GM18519 (cell line): ENCODE data around the gene ABCB10.
"Not testable (repeated sequence)": the region's sequence is repeated elsewhere in the genome, so short reads cannot be mapped to it uniquely, and the experiment has no call there.

ENCODE experiments used
- ATAC-seq: cut with Tn5 transposase; IDR thresholded peaks from one replicate; pipeline ENCODE4 v1.9.1; 2021; ENCODE audit warnings: mild to moderate bottlenecking, moderate library complexity; ENCODE audit not compliant: unreplicated experiment, low FRiP score

The ABCB10 gene

DNA sequence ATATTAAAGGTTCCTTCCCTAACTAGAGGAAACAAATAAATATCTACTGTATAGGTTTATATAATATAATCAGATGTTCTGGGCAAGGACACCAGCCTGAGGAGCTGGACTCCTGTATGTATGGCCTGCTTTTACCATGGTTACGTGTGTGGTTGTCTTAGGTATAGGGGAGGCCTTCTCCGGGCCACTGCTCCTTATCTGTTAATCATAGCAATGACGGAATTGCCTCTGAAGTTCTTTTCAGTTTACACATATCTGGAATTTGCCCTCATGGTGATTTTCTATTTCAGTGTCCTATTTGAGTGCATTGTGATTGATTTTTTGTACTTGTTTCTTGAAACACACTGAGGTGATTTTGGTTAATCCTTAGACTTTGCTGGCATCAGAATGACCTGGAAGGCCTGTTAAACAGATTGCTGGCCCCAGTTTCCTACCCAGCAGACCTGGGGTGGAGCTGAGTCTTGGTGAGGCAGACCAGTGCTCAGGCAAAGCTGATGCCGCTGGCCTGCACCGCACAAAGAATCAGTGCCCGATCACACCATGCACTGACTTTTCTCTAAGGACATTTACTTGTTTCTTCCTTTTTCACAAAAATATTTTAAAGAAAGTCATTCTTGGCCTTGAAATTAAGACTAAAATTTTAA is 18.5 kb downstream of the ABCB10 start:
- no peak for ATAC-seq

GRCh38 chr1:229538945-229539344 is 19.6 kb downstream of the ABCB10 start:
- no peak for ATAC-seq

- ATAC-seq, result no peak
These were observed 20.6 kb downstream of the ABCB10 start for GRCh38 chr1:229537894-229538293.

DNA sequence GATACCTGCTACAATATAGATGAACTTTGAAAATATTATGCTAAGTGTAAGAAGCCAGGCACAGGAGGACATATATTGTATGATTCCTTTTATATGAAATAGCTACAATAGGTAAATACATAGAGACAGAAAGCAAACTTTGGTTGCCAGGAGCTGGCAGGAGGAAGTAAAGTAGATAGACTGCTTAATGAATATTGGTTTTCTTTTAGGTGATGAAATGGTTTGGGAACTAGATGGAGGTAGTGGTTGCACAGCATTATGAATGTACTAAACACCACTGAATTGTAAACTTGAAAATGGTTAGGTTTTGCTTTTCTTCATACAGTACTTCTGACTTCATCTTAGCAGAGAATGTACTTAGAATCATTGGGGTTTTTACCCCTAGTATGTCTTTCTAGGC is 21.5 kb downstream of the ABCB10 start:
- ATAC-seq, result no peak

DNA sequence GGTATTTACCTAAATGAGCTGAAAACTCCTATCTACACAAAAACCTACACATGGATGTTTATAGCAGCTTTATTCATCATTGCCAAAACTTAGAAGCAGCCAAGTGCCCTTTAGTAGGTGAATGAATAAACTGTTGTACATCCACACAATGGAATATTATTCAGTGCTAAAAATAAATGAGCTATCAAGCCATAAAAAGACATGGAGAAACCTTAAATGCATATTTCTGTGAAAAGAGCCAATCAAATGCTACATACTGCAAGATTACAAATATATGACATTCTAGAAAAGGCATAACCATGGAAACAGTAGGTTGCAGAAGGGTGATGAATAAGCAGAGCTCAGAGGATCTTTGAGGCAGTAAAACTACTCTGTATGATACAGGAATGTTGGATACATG is 23.3 kb downstream of the ABCB10 start:
- ATAC-seq, result no peak

GRCh38 chr1:229531326-229531725 is 27.2 kb downstream of the ABCB10 start:
- ATAC-seq, result no peak

GRCh38 chr1:229529639-229530038 is 28.9 kb downstream of the ABCB10 start:
- ATAC-seq, result no peak

DNA sequence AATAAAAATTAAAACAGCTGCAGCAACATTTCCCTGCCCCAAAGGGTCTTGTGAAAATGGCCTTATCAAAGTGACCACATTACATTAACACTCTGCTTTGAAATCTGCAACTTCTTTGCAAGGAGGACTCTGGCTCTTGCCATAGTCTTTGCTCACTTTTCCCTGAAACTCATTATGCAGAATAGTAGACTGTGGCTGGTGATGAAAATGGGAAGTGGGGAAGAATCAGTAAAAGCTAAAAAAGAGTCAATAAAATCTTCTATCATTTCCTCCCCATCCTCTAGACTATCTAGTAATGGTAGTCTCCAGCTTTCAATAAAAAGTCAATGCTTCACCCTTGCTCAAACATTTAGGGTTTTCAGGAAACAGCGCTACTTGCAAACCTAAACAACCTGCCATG is 31.8 kb downstream of the ABCB10 start:
- no peak for ATAC-seq

DNA sequence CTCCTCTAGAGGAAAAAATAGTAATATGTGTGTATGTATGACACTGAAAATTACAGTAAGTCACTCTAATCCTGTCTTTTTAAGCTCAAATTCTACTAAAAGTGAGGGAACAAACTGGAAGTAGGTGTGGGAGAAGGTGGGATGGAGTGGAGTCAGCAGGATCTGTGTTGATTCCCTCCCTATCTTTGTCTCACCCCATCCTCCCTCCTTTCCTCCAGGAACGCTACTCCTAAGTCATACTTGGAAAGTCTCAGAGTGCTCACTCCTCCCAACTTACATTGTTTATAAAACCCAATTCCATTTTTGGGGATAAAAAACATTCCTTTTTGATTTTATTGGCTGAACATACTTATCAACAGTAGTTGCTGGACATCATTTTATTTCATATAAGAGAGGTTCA is 35.5 kb downstream of the ABCB10 start:
- ATAC-seq, result no peak

DNA sequence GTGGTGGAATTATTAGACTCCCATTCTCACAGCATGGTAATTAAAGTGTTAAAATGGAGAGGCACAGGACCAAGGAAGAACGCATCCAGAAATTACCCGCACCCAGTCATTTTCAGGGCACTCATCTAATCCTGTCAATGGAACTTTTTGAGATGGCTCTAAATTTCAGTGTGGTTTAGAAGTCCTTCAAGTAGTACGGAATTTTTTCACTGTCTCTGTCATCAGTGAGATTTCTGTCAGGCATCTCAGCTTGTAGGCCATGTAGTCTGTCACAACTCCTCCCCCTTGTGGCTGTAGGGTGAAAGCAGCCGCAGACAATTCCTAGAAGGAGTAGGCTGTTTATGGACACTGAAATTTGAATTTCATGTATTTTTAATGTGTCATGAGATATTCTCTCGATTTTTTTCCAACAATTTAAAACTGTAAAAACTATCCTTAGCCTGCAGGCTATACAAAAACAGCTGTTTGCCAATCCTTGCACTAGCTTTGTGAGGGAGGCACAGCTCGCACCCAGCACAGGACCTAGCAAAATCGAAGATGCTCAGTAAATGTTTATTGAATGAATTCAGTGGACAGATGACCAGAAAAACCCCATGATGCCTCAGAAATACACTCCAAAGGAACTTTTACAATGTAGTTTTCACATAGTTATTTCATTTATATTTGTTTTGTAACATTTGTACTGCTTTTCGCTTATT is 43.8 kb downstream of the ABCB10 start:
- ATAC-seq, result peak; percentile 67

GRCh38 chr1:229511625-229512024 is 46.9 kb downstream of the ABCB10 start:
- ATAC-seq, result not testable (repeated sequence)

GRCh38 chr1:229511201-229511600 is 47.3 kb downstream of the ABCB10 start:
- not testable (repeated sequence) for ATAC-seq

GRCh38 chr1:229509576-229509975 is 48.9 kb downstream of the ABCB10 start:
- ATAC-seq, result no peak

GRCh38 chr1:229508823-229509337 is 49.6 kb downstream of the ABCB10 start:
- no peak for ATAC-seq

DNA sequence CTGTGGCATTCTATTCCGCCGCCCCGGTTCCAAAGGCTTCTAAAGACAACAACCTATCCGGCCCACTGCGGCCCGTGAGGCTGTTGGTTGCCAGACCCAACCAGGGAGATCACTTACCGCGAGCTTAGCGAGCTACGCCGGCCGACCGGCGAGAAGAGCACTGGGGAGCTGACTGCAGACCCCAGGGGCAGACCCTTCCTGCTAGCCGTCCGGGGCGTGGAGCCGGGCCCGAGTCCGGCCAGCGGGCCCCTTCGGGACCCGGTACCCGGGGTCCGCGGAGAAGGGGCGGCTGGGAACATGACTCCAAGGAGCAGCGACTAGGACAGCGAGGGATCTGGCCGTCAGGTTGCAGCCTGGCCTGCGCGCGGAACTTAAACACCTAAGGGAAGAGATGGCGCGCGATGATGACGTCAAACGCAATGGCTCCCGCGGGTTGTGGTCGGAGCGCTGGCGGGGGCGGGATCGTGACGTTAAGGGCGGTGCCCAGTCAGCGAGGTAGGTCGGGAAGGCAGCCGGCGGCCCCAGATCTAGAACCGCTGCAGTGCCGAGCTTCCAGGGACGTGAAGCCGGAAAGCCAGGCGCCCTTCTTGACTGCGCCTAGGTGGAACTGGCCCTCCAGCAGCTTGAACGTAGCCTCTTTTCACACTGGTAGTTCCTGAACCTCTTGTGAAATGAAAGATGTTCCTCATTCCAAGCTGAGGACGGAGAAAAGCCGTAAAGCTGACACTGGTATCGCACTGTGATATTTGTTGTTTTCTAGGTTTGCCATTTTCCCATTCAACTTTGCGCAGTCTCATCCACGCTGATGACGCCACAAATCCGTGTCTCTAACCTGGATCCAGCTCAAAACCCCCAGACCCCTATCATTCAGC is 50.3 kb downstream of the ABCB10 start, which contains the start of gene NUP133:
NUP133 (minus strand) TSS at position 391 of the 872 bp plus-strand sequence; CDS start at position 299, 92 bp downstream.
- ATAC-seq, result peak; percentile 76

- ATAC-seq, result no peak
These were observed 51.0 kb downstream of the ABCB10 start for GRCh38 chr1:229507502-229507901.

- ATAC-seq, result no peak
These were observed 51.9 kb downstream of the ABCB10 start for GRCh38 chr1:229506633-229507032.

DNA sequence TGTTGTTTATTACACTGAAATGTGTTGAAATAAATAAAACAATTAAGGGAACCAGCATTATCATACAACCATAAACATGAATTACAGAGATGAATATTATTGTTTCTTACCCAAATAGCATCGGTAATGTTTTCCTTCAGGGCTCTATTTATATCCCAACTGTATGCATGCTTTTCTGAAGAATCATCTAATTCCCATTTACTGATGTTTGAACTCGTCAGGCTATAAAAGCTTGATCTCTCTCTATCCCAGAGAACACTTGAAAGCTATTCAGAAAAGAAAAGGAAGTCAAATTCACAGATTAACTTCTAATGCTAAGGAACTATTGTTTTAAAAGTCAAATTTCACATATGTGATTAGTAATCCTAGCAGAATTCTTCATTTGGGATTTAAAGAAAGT is 62.7 kb downstream of the ABCB10 start:
- ATAC-seq, result no peak

DNA sequence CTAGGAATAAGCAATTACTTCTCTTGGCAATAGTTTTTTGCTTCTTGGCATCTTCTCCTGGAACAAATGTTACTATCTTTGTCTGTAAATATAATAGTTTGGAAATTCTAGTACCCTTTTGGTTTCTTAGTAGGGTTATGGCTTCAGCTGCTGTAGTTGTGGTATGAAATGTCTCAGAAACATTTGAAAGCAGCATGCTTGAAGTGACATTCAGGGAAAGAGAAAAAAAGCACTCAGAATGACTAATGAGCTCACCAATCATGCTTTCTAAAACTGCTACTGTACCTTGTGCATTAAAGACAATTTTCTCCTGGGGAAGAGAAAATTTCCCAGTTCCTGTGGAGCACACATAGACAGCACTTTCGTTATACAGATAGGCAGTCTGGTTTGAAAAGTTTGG is 71.3 kb downstream of the ABCB10 start:
- ATAC-seq, result no peak

DNA sequence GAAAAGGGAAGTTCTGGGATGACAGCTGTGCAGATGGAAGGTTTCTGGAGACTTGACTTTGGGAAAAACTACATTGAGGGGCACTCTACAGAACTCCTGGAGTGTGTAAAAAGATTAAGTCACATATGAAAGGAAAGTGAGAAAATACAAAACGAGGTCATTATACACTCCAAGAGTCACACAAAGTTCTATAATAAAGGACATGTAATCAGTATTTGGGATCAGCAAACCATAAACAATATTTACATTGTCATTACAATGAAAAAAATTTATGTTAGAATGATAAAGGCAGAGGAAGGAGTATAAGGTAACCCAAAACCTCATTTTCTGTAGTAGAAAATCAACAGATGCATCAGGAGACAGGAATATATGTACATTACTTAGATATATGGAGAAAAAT is 73.2 kb downstream of the ABCB10 start:
- no peak for ATAC-seq

- no peak for ATAC-seq
These were observed 76.0 kb downstream of the ABCB10 start for GRCh38 chr1:229482511-229482910.
